Measurements from ENCODE around the gene SULT4A1.
"Not testable (repeated sequence)": the region's sequence is repeated elsewhere in the genome, so short reads cannot be mapped to it uniquely, and the experiment has no call there.

Gene SULT4A1

GRCh38 chr22:43862074-43862881 lies at the start of gene SULT4A1:
Gene SULT4A1 (minus strand): TSS chr22:43862513. CDS start chr22:43862382, 131 bp downstream.
- no peak for DNase-seq (ENCODE audit: low spot score)
- FAIRE-seq = no peak

GRCh38 chr22:43911351-43911750 lies 49.0 kb upstream of the SULT4A1 start:
- FAIRE-seq = no peak
- DNase-seq (ENCODE audit: low spot score) = no peak

- FAIRE-seq (no peak), DNase-seq (ENCODE audit: low spot score) (no peak)
Observed at GRCh38 chr22:43910178-43910695, 47.9 kb upstream of the SULT4A1 start.

- FAIRE-seq (no peak), DNase-seq (ENCODE audit: low spot score) (no peak)
Observed at GRCh38 chr22:43909708-43910107, 47.4 kb upstream of the SULT4A1 start.

GRCh38 chr22:43905681-43906080 lies 43.4 kb upstream of the SULT4A1 start:
- FAIRE-seq = no peak
- no peak for DNase-seq (ENCODE audit: low spot score)

GRCh38 chr22:43904412-43904811 lies 42.1 kb upstream of the SULT4A1 start:
- FAIRE-seq; DNase-seq (ENCODE audit: low spot score): not testable (repeated sequence)

GRCh38 chr22:43903033-43903432 lies 40.7 kb upstream of the SULT4A1 start:
- DNase-seq (ENCODE audit: low spot score); FAIRE-seq: not testable (repeated sequence)

- DNase-seq (ENCODE audit: low spot score) = peak; percentile 71
- peak; percentile 86 for FAIRE-seq
Observed at GRCh38 chr22:43901976-43902643, 39.8 kb upstream of the SULT4A1 start.

- FAIRE-seq (no peak), DNase-seq (ENCODE audit: low spot score) (no peak)
Observed at GRCh38 chr22:43900206-43900605, 37.9 kb upstream of the SULT4A1 start.

GRCh38 chr22:43897751-43898261 lies 35.5 kb upstream of the SULT4A1 start:
- FAIRE-seq (peak; percentile 49), DNase-seq (ENCODE audit: low spot score) (peak; percentile 48)

GRCh38 chr22:43895986-43896645 lies 33.8 kb upstream of the SULT4A1 start:
- no peak for DNase-seq (ENCODE audit: low spot score)

GRCh38 chr22:43894122-43894521 lies 31.8 kb upstream of the SULT4A1 start:
- FAIRE-seq (no peak), DNase-seq (ENCODE audit: low spot score) (no peak)

More at GRCh38 chr22:43895986-43896645, 33.8 kb upstream of the SULT4A1 start:
- no peak for FAIRE-seq

- FAIRE-seq (no peak), DNase-seq (ENCODE audit: low spot score) (no peak)
Observed at GRCh38 chr22:43893266-43893665, 31.0 kb upstream of the SULT4A1 start.

- FAIRE-seq (no peak), DNase-seq (ENCODE audit: low spot score) (no peak)
Observed at GRCh38 chr22:43892183-43892894, 30.0 kb upstream of the SULT4A1 start.

GRCh38 chr22:43891360-43892182 lies 29.3 kb upstream of the SULT4A1 start, which contains the start of gene PNPLA5:
Gene PNPLA5 (minus strand): TSS chr22:43892013. CDS start chr22:43891880, 133 bp downstream.
- no peak for FAIRE-seq
- DNase-seq (ENCODE audit: low spot score) = no peak

- no peak for FAIRE-seq
- no peak for DNase-seq (ENCODE audit: low spot score)
Observed at GRCh38 chr22:43890901-43891331, 28.6 kb upstream of the SULT4A1 start.

- DNase-seq (ENCODE audit: low spot score) = no peak
- FAIRE-seq = no peak
Observed at GRCh38 chr22:43889860-43890253, 27.5 kb upstream of the SULT4A1 start.

- DNase-seq (ENCODE audit: low spot score) (no peak), FAIRE-seq (no peak)
Observed at GRCh38 chr22:43889201-43889859, 27.0 kb upstream of the SULT4A1 start.

- no peak for FAIRE-seq
Observed at GRCh38 chr22:43888740-43889139, 26.4 kb upstream of the SULT4A1 start.

More at GRCh38 chr22:43888740-43889139, 26.4 kb upstream of the SULT4A1 start:
- no peak for DNase-seq (ENCODE audit: low spot score)
